Stimulated activated CD4-positive, alpha-beta T cell treated with anti-CD3 and anti-CD28 coated beads, Interleukin-12 subunit alpha, Interleukin-12 subunit beta, amount 100 ng/mL, for 24 hours (primary cell): Measurements from ENCODE around the gene SARNP.
A peak's percentile ranks its signal among the peaks of the same experiment; 100 is the strongest.
"Not testable (repeated sequence)": the region's sequence is repeated elsewhere in the genome, so short reads cannot be mapped to it uniquely, and the experiment has no call there.

Source experiments
- DNase-seq, 2 experiments: peaks; one replicate each; pipeline ENCODE4 v3.0.0-alpha.2; 2020; ENCODE audit warnings: low read depth in 2 of 2

Gene SARNP

DNA sequence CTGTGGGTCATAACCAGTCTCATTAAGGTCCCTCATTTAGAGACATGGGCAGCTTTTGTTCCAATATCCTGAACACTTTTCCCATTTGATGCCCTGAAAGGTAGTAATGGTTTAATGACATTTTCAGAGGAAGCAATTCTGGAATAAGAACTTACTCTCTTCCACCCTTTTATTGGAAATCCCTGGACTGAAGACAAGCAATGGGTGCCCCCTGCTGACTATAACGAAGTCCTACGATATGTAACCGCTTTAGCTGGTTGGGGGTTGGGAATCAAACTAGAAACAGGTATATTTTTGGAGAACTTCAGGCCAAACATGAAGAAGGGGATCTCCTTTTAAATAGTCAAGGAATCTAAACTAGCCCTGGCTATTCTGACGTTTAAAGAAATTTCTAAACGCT lies 20.5 kb downstream of the SARNP start:
- DNase-seq, result no peak

DNA sequence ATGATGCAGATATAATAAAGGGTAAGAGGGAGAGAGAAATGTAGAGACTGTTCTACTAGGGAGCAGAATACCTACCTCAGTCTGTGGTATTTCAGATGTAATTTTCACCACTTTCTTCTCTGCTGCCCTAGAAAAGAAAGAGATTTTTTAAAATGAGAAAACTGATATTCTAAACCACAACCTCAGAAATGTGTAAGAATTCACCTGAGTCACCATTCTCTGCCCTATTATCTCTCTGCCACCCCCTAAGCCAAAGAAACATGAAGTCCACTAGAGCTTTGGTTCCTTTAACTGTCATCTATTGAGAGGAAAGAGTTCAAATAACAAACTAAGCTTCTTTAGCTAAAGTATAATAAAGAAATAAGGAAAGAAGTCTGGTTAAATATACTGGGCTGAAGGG lies 21.6 kb downstream of the SARNP start:
- no peak for DNase-seq

- no peak for DNase-seq
Observed at GRCh38 chr12:55789893-55790292, 27.6 kb downstream of the SARNP start.

DNA sequence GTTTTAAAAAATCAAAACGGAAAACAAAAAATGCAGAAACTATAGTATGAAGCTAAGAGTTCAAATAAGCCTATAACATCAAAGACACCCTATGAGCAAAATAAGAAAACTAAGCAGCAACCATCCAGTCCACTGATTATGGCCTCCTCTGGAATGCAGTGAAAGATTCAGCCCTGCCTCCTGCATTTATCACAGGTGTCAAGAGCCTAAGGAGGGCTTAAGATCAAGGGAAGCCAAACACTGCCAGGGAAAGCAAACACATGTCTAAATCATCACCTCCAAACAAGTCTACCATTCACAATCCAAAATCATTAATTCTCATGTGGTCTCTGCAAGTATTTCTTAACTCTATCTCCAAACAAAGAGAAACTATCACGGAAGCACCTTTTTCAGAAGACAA lies 28.4 kb downstream of the SARNP start:
- no peak for DNase-seq

DNA sequence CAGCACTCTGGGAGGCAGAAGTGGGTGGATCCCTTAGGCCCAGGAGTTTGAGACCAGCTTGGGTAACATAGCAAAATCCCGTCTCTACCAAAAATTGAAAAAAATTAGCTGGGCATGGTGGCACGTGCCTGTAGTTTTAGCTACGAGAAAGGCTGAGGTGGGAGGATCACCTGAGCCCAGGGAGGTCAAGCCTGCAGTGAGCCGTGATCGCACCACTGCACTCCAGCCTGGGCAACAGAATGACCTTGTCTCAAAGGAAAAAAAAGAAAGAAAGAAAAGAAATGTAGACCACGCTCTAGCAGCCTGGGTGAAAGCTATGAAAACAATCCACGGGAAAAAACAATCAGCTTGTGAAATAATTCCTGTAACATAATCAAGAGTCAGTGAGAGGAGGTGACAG lies 29.0 kb downstream of the SARNP start:
- no peak for DNase-seq

DNA sequence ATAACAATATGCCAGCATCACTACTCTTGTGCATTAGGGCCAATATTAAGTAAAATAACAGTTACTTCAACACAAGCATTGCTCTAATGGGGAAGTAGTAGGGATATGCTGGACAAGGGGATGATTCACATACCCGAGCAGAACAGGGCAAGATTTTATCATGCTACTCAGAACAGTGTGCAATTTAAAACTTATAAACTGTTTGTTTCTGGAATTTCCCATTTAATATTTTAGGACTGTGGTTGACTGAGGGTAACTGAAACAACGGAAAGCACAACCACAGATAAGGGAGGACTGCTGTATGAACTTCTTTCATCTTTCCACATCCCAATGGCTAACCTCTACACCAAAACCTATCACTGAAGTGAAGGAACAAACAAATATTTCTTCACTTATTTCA lies 36.8 kb downstream of the SARNP start:
- DNase-seq, result no peak

- no peak for DNase-seq
Observed at GRCh38 chr12:55777856-55778255, 39.7 kb downstream of the SARNP start.

DNA sequence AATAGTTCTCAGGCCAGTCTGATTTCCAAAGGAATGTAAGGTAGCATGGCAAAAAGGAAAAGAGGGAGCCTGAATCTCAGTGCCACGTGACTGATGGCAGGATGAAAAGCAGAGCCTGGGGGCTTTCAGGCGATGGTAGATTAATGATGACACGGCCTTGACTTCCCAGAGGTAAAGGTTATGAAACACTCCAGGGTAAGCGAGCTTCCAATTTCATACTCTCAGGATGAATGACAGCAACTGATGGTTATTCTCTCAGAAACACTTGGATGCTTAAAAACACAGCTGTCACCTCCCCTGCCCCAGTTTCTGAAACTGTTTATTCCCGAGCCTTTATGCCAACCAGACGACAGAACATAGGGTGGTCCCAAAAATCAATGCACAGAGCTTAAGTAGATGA lies 45.8 kb downstream of the SARNP start:
- no peak for DNase-seq

- no peak for DNase-seq
Observed at GRCh38 chr12:55767156-55767555, 50.4 kb downstream of the SARNP start.

GRCh38 chr12:55765736-55766290 lies 51.7 kb downstream of the SARNP start:
- DNase-seq, result no peak

DNA sequence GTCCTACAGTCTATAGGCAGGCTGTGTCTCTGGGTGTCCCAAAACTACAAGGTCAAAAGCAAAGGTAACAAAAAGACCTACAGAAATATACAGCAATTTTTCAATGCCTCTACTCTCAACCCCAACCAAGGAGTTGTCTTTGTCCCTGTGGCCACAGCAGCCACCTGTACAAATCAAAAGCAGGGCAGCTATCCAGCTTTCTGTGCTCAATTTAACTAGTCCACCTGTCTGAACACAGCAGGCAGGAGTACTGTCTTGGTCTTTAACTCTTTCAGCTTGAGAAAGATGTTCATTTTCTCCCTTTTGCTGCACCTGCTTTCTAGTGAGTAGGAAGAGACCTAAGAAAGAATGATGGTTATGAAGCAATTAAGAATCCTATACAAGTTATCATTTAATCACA lies 54.9 kb downstream of the SARNP start:
- DNase-seq, result no peak

DNA sequence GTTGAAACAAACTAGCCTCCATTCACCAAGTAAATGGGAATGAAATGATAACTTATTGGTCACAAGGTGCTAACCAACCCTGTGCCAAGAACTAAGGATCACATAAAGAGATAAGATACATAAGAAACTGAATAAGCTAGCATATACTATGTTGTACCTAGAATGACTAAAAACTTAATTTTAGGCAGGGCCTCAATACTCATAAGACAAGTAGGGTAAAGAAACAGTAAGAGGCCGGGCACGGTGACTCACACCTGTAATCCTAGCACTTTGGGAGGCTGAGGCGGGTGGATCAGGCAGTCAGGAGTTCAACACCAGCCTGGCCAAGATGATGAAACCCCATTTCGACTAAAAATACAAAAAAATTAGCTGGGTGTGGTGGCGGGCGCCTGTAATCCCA lies 56.9 kb downstream of the SARNP start:
- no peak for DNase-seq

DNA sequence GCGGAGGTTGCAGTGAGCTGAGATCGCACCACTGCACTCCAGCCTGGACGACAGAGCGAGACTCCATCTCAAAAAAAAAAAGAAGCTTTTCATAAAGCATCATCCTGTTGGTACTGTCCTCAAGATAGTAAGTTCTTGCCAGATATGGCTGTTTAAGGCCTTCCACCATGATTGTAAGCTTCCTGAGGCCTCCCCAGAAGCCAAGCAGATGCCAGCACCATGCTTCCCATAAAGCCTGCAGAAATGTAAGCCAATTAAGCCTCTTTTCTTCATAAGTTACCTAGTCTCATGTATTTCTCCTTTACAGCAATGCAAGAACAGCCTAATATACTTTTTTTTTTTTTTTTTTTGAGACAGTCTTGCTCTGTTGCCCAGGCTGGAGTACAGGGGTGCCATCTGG lies 58.9 kb downstream of the SARNP start:
- not testable (repeated sequence) for DNase-seq

- no peak for DNase-seq
Observed at GRCh38 chr12:55757701-55758100, 59.8 kb downstream of the SARNP start.

DNA sequence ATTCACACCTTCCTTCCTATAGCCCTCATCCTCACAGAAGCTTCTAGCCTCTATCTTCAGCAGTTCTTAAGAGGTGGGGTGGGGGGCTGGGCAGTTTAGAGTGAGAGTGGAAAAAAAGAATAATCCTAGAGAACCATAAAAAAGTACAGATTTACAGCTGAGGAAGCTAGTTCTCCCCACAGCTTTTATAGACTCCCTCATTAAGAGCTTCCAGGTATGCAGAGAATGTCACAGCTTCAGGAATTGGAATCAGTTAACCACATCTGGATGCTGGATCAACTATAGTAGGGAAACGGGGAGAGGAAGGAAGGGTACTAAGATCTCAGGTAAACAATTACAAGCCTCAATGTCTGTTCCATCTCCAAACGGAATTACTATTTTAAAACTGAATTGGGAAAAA lies 62.3 kb downstream of the SARNP start:
- DNase-seq, result no peak

DNA sequence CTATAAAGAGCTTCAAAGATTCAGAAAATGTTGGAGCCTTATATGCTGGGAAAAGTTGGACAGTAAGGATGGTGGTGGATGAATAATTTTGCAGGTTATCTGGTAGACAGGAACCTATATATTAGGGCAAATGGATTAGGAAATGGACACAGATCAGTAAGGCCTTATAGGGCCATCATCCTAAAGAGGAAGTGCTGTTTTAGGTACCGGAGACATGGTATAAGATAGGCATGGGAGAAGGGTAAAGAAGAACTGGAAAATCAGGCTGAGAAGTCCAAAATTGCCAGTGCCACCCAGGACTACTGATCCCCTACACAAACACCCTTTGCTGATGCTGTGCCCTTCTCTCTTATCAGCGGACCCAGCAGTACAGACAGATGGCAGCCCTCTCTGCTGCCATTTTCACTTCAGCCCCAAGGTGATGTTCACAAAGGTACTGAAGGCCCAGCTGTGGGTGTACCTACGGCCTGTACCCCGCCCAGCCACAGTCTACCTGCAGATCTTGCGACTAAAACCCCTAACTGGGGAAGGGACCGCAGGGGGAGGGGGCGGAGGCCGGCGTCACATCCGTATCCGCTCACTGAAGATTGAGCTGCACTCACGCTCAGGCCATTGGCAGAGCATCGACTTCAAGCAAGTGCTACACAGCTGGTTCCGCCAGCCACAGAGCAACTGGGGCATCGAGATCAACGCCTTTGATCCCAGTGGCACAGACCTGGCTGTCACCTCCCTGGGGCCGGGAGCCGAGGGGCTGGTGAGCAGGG lies 69.1 kb downstream of the SARNP start:
- no peak for DNase-seq

DNA sequence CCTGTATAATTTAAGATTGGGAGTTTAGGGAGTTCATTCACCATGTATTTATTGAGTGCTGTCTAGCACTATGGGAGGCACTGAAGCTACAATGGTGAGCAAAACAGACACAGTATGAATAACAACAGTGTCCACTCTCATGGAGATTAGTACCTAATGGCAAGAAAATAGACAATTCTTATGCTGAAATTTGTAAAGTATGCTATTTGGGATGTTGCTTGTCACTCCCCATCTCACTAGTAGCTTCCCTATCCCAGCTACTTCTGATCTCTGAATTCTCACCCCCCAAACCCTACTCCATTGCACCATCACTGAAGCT lies 70.7 kb downstream of the SARNP start:
- DNase-seq, result no peak

GRCh38 chr12:55746174-55746912 lies 71.2 kb downstream of the SARNP start:
- DNase-seq, result no peak

DNA sequence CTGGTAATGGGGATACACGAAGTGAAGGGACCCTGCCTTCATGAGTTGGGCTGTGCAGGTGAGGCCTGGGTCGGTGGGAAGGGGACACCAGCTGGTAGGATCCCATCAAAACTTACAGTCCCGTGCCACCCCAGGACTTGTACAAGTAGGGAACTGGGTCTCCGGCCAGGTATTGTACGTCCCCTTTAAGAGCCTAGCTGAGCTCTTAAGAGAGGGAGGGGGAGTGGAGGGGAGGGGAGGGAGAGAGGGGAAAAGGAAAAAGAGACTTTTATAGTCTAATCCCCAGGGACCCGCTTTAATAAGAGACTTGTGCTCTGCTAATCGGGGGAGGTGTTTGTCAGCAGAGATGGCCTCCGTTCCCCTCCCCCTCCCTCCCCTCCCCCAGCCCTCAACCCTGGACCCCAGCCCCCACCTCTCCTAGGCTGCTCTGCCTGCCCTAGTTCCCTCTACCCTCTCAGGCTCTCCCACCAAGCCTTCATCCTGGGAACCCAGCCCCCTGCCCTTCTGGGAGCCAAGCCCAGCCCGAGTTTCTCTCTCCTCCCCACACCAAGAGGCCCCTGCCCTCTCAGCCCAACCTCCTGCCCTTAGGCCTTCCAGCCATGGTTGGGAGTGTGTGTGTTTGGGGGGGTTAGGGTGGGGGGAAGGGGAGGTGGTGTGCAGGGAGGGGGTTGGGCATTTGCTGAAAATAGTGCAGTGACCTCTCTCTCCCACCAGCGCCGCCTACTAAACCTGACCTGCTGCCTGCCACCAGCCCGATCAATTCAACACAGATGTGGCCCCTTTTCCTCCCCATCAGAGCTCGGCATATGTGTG lies 72.0 kb downstream of the SARNP start:
- no peak for DNase-seq

GRCh38 chr12:55744340-55745030 lies 73.0 kb downstream of the SARNP start:
- no peak for DNase-seq

DNA sequence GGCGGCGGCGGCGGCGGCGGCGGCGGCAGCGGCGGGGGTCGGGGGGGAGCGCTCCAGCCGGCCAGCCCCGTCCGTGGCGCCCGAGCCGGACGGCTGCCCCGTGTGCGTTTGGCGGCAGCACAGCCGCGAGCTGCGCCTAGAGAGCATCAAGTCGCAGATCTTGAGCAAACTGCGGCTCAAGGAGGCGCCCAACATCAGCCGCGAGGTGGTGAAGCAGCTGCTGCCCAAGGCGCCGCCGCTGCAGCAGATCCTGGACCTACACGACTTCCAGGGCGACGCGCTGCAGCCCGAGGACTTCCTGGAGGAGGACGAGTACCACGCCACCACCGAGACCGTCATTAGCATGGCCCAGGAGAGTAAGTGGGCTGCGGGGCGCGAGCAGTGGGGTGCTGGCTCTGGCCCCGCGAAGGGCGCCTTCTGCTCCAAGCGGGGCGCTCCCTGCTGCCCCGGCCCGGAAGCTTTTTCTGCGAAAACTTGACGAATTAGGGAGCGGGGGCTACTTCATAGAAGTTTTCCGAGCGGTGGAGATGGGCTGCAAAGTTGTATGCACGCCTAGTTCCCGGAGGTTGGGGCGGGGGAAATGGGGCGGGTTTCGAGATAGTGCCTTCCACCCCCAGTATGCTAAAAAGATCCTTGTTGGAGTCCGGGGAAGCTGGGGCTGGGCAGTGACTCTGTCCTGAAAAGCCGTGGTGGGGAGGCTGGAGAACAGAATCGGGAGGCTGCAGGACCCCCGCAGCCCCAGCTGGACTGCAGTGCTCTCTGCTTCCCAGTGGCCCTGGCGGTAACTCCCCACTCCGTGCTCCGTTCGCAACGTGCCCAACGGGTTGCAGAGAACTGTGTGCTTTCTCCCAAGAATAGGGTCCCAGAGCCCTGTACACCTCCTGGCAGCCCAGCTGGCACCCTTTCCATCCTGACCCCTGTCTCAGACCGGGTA lies 73.9 kb downstream of the SARNP start:
- DNase-seq, result peak in 1 of 2 experiments; percentile 35
